Lower lobe of right lung (tissue), 2 donors: ENCODE measurements around the gene KIFC3. TPM values are rescaled to one million over a fixed set of nuclear protein-coding genes. Genes with fewer than 3 reads are reported as not detected.

Source experiments
- ATAC-seq, 2 donors: fragments of 200-7000 bp; cut with Tn5 transposase; one replicate each; pipeline ENCODE4 v1.9.1; 2020 to 2022; ENCODE audit warnings: mild to moderate bottlenecking in 2 of 2, moderate library complexity in 2 of 2
- DNase-seq: peaks from one replicate; pipeline ENCODE4 v3.0.0-alpha.2; 2020
- H3K27ac ChIP-seq: fragments of 200-600 bp; one replicate; pipeline ENCODE4 v1.8.0; 2022
- H3K27me3 ChIP-seq: fragments of 200-600 bp; one replicate; pipeline ENCODE4 v1.8.0; 2022; ENCODE audit warnings: low read depth
- H3K36me3 ChIP-seq: fragments of 200-600 bp; one replicate; pipeline ENCODE4 v1.8.0; 2022; ENCODE audit warnings: mild to moderate bottlenecking
- H3K4me1 ChIP-seq: fragments of 200-600 bp; one replicate; pipeline ENCODE4 v1.8.0; 2022
- H3K4me3 ChIP-seq: fragments of 200-600 bp; one replicate; pipeline ENCODE4 v1.8.0; 2022; ENCODE audit warnings: mild to moderate bottlenecking
- H3K9me3 ChIP-seq: fragments of 200-600 bp; one replicate; pipeline ENCODE4 v1.8.0; 2022
- intact Hi-C: fragments of 100-400 bp; cut with DNase I; formaldehyde crosslinking; loops from one replicate; pipeline ENCODE4 v1.11.0; 2022
- total RNA-seq: library from RNA; stranded (reverse); fragmentation: NEBNext Ultra II Directional; extraction: Animal tissue kit (Norgen Biotek cat#: 25700); gene quantifications from one replicate; pipeline ENCODE4 v1.2.1, GENCODE V29; 2021
- TF ChIP-seq, protein P1 (sequence below): fragments of 200-600 bp; IDR thresholded peaks from one replicate; pipeline ENCODE4 v1.8.0; 2022; ENCODE audit warnings: antibody characterized with exemption, mild to moderate bottlenecking
- donor health status: DM: no; HTN: yes; CAD: no; lungs with severe emphysema.

Gene KIFC3
- total RNA-seq, 1 donor from 2014 or later, result 70.9 TPM

DNA sequence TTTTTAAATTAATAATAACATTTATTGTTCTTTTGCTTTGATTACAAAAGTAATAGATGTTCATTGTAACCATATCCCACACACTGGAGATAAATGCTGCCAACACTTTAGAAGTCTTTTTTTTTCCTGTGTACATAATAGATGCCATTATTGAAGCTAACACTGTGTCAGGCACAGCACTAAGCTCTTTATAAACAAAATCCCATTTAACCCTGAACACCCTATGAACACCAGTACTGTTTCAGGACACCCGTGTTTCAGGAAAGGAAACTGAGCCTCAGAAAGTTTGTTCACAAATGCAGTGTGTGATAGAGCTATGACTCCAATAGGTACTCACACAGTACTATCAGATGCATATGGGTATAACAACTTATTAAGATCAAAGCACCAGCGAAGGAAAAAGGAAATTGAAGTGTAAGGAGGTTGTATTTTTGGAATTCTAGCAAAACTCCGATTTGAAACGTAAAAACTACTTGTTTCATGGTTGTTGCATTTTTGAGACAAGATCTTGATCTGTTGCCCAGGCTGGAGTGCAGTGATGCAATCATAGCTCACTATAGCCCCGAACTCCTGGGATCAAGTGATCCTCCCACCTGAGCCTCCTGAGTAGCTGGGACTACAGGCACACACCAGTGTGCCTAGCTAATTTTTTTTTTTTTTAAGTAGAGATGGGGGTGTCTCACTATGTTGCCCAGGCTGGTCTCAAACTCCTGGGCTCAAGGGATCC, 2.0 kb upstream of the KIFC3 start:
- Histone ChIP-seq H3K27ac (peak overlapping the region; percentile 91), H3K9me3 (no peaks in the 10 kb centered on the region), H3K27me3 (no peaks in the 10 kb centered on the region), H3K4me3 (no peak overlapping the region), H3K36me3 (no peaks in the 10 kb centered on the region), H3K4me1 (peaks cover 73% of the 10 kb centered on the region)
- no peak for DNase-seq
- ATAC-seq, result no peak
- intact Hi-C loops, result no loop called here
- TF ChIP-seq, protein P1, sequence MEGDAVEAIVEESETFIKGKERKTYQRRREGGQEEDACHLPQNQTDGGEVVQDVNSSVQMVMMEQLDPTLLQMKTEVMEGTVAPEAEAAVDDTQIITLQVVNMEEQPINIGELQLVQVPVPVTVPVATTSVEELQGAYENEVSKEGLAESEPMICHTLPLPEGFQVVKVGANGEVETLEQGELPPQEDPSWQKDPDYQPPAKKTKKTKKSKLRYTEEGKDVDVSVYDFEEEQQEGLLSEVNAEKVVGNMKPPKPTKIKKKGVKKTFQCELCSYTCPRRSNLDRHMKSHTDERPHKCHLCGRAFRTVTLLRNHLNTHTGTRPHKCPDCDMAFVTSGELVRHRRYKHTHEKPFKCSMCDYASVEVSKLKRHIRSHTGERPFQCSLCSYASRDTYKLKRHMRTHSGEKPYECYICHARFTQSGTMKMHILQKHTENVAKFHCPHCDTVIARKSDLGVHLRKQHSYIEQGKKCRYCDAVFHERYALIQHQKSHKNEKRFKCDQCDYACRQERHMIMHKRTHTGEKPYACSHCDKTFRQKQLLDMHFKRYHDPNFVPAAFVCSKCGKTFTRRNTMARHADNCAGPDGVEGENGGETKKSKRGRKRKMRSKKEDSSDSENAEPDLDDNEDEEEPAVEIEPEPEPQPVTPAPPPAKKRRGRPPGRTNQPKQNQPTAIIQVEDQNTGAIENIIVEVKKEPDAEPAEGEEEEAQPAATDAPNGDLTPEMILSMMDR, result no peak

DNA sequence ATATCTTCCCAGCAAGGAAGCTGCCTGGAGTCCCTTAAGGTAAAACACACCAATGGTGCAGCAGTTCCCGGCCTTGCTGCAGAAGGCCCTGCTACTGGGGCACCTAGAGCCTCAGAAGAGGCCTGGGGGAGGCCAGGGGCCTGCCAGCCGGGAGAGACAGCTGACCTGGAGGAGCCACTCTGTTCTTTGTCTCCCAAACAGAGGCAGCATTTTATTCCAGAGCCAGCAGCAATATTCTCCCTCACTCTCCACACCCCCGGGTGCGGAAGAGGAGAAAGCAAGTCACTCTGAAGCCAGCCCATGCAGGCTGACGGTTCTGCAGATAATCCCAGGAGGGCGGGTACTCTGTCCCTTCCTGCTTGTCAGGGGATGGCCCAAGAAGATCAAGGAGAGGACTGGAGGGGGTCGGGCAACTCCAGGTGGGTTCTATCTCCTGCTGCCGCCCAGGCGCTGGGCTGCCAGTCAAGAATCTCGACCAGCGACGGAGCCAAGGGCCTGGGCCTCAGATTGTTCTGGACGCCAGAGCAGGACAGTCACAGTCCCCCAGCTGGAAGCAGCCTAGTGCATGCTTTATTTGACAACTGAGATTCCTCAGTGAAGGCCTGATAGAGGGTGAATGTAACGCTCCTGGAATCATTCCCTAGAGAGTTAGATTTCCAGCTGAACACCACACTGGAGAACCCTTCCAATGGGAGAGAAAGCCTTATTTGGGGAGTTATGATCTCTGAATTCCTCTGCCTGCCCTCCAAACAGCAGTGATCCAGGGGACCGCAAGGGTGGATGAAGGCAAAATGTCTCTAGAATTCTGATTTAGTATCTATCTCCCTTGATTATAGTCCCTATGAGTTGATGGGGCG, 1.1 kb upstream of the KIFC3 start:
- peak; percentile 52 for DNase-seq
- H3K36me3 ChIP-seq, result no peaks in the 10 kb centered on the region
- ATAC-seq, result peak in 1 of 2 donors; percentile 14
- H3K27me3 ChIP-seq, result no peaks in the 10 kb centered on the region
- H3K4me1 ChIP-seq, result peaks cover 73% of the 10 kb centered on the region
- no peaks in the 10 kb centered on the region for H3K9me3 ChIP-seq
- TF ChIP-seq, protein P1, result no peak
- H3K27ac ChIP-seq, result peak overlapping the region; percentile 91
- H3K4me3 ChIP-seq, result peak overlapping the region; percentile 71
- intact Hi-C loops, result no loop called here

DNA sequence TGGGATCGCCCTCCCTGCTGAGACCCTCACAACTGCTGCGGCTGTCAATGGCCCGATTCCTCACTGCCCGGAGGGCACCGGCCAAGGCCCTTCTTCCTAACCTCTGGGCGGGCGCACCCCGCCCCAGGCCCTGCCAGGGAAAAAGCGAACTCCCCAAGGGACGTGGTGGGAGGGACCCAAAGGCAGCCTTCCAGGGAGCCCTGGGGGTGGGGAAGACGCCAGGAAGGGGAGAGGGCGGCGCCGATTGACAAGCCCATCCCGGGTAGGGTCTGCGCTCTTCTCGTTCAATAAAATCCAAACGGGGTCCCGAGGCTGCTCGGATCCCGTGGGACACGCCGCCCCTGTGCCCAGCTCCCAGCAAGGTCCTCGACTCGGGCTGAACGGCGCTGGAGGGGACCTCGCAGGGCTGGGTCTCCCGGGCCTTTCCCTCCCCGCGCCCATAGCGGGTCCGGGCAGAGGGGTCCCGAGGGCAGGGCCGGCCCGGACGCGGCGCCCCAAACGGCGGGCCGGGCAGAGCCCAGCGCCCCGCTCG, 416 bp downstream of the KIFC3 start:
- Histone ChIP-seq H3K9me3 (no peaks in the 10 kb centered on the region), H3K36me3 (peaks cover 13% of the 10 kb centered on the region), H3K4me1 (peaks cover 61% of the 10 kb centered on the region), H3K4me3 (peak overlapping the region; percentile 71), H3K27me3 (no peaks in the 10 kb centered on the region), H3K27ac (peak overlapping the region; percentile 91)
- DNase-seq (peak; percentile 66), ATAC-seq (peak; percentile 25 to 32)
- intact Hi-C loops, result no loop called here
- TF ChIP-seq, protein P1, result no peak

DNA sequence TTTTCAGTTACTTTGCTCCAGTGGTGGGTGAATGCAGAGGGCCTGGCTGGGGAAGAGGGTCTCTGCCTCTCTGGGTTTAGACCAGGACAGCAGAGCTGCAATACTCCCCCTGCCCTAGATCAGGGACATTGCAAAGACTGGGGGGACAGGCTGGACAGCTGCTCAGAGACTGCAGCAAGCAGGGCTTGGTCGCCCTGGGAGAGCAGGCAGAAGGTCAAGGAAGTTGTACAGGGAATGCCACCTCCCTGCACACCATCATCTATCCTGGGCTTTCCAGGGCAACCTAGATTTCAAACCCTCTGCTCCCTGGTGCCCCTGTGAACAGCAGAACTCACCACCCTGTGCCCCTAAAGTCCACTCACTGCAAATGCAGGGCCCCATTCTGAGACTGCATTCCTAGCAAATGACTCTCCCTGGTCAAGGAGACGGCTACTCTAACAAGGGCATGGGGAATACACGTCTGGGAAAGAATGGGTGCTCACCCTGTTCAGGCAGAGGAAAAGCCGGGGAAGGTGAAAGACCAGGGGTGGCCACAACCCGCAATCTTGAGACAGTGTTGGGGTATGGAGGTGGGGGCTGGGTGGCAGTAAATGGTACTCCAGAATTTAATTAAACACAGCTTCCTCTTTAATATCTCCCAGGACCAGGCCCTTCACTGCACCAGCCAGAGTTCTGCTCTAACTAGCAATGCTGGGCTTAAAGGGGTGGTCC, 1.0 kb downstream of the KIFC3 start:
- TF ChIP-seq, protein P1, result no peak
- H3K9me3 ChIP-seq, result no peaks in the 10 kb centered on the region
- H3K36me3 ChIP-seq, result peaks cover 13% of the 10 kb centered on the region
- peaks cover 63% of the 10 kb centered on the region for H3K4me1 ChIP-seq
- peak overlapping the region; percentile 71 for H3K4me3 ChIP-seq
- peak; percentile 14 to 53 for ATAC-seq
- intact Hi-C loops, result no loop called here
- peak; percentile 26 for DNase-seq
- no peaks in the 10 kb centered on the region for H3K27me3 ChIP-seq
- H3K27ac ChIP-seq, result peak overlapping the region; percentile 91
